HepG2 (cell line): Measurements from ENCODE around the gene ATP12A. TPM values are rescaled to one million over a fixed set of nuclear protein-coding genes. Genes with fewer than 3 reads are reported as not detected.

Experiments
- ATAC-seq: fragments of 200-7000 bp; cut with Tn5 transposase; 3 replicates; pipeline ENCODE4 v1.9.1; 2020; ENCODE audit warnings: mild to moderate bottlenecking, moderate library complexity
- BruUV-seq: library from RNA; stranded (reverse); fragments of 400-500 nt; replicated peaks from 2 replicates; lab custom pipeline; 2021; lab: Mats Ljungman, UMichigan
- CTCF ChIA-PET: fragments of 300-600 bp; formaldehyde crosslinking; extraction: SDS; loops from one replicate; lab custom pipeline; 2021; ENCODE audit warnings: low total read pairs, inconsistent platforms, low intra/inter-chr PET ratio; lab: Yijun Ruan, JAX
- POLR2A ChIA-PET: fragments of 350-600 bp; sonication (Branson Sonifier 250); formaldehyde crosslinking; loops from one replicate; lab custom pipeline; 2020; ENCODE audit warnings: antibody characterized with exemption, inconsistent platforms; lab: Yijun Ruan, JAX
- DNase-seq: peaks from one replicate; pipeline ENCODE4 v3.0.0-alpha.2; 2015; ENCODE audit warnings: low spot score
- FAIRE-seq: peaks from 3 replicates; lab custom pipeline; 2011; peaks lifted over from hg19 to GRCh38; lab: Jason Lieb, UNC
- H2AFZ ChIP-seq: one replicate; pipeline ENCODE4 v1.6.1; 2011; ENCODE audit warnings: low read length, inconsistent platforms
- H3K27ac ChIP-seq: fragments of 300-600 bp; 3 replicates; pipeline ENCODE4 v1.8.0; 2011; ENCODE audit warnings: mixed run types, mild to moderate bottlenecking, mixed read lengths, low read length, inconsistent platforms; ENCODE audit not compliant: insufficient read depth; ENCODE audit errors: extremely low read length
- H3K27me3 ChIP-seq, 2 experiments: fragments of 200-600 bp in 1 of 2; 2 replicates in 1 of 2; 3 replicates in 1 of 2; pipeline versions ENCODE4 v1.6.0 to v1.8.0; 2011; ENCODE audit warnings: low read length in 2 of 2, mild to moderate bottlenecking in 2 of 2, moderate library complexity in 2 of 2, inconsistent platforms in 1 of 2; ENCODE audit not compliant: insufficient read depth in 2 of 2, control insufficient read depth in 1 of 2
- H3K36me3 ChIP-seq, 2 experiments: fragments of 200-600 bp in 1 of 2; replicated peaks in 1 of 2; 2 replicates in 1 of 2; 3 replicates in 1 of 2; pipeline versions ENCODE4 v1.5.1 to v1.8.0; 2011; ENCODE audit warnings: low read length in 2 of 2, inconsistent platforms in 1 of 2; ENCODE audit not compliant: insufficient read depth in 2 of 2, control insufficient read depth in 1 of 2
- H3K4me1 ChIP-seq: 2 replicates; pipeline ENCODE4 v1.5.1; 2012; ENCODE audit warnings: low read length, inconsistent platforms; ENCODE audit not compliant: insufficient read depth
- H3K4me2 ChIP-seq: 2 replicates; pipeline ENCODE4 v1.6.0; 2011; ENCODE audit warnings: low read depth, low read length, inconsistent platforms
- H3K4me3 ChIP-seq, 3 experiments: fragments of 200-600 bp in 1 of 3; sonication (generic), shearing (Covaris generic) in 1 of 3; replicated peaks in 1 of 3; 2 replicates each; pipeline ENCODE4 v1.5.1; 2011 to 2016; ENCODE audit warnings: low read length in 3 of 3, inconsistent platforms in 2 of 3, low read depth in 2 of 3, mild to moderate bottlenecking in 2 of 3, control low read depth in 1 of 3, mixed read lengths in 1 of 3; ENCODE audit not compliant: insufficient read depth in 1 of 3
- H3K79me2 ChIP-seq: one replicate; pipeline ENCODE4 v1.6.1; 2011; ENCODE audit warnings: low read length, inconsistent platforms; ENCODE audit not compliant: insufficient read depth
- H3K9ac ChIP-seq: 2 replicates; pipeline ENCODE4 v1.6.0; 2011; ENCODE audit warnings: mild to moderate bottlenecking, low read depth, low read length, inconsistent platforms; ENCODE audit not compliant: insufficient read depth
- H3K9me3 ChIP-seq: 2 replicates; pipeline ENCODE4 v1.5.1; 2012; ENCODE audit warnings: mild to moderate bottlenecking, low read length
- H4K20me1 ChIP-seq: 2 replicates; pipeline ENCODE4 v1.6.0; 2011; ENCODE audit warnings: inconsistent platforms, mild to moderate bottlenecking, low read length, moderate library complexity; ENCODE audit not compliant: insufficient read depth
- DMTF1 ChIP-seq: sonication (generic); formaldehyde crosslinking; IDR thresholded peaks from 2 replicates; pipeline ENCODE4 v1.4.0; 2020; ENCODE audit warnings: mild to moderate bottlenecking, missing genetic modification reagents
- NFYC ChIP-seq: IDR thresholded peaks from 2 replicates; pipeline ENCODE4 v1.6.1; 2016; ENCODE audit warnings: missing genetic modification reagents, missing compliant biosample characterization
- POLR2A ChIP-seq, 2 experiments: IDR thresholded peaks; 2 replicates each; pipeline ENCODE4 v1.6.1; 2011; ENCODE audit warnings: low read depth in 2 of 2, low read length in 2 of 2, mild to moderate bottlenecking in 1 of 2, moderate library complexity in 1 of 2; ENCODE audit not compliant: insufficient read depth in 1 of 2
- ZKSCAN8 ChIP-seq: IDR thresholded peaks from 2 replicates; pipeline ENCODE4 v1.6.1; 2016; ENCODE audit warnings: borderline replicate concordance, missing genetic modification reagents, missing compliant biosample characterization
- WGBS: methylation state at CpG from one replicate; pipeline ENCODE4 v1.1.6; 2017; ENCODE audit warnings: low lambda C conversion rate; 5-methylcytosine and 5-hydroxymethylcytosine counted together
- in situ Hi-C: cut with HindIII; loops from 2 replicates; pipeline ENCODE4 v1.10.0; 2017; ENCODE audit warnings: low pct_unique_long_range_greater_than_20kb; ENCODE audit not compliant: extremely low pct_ligation_motif_present
- intact Hi-C: fragments of 100-400 bp; cut with micrococcal nuclease; formaldehyde crosslinking; loops from one replicate; pipeline ENCODE4 v1.10.0; 2022; ENCODE audit not compliant: unreplicated experiment
- polyA plus RNA-seq, 8 experiments: library from polyadenylated mRNA; depleted of rRNA in 3 of 8; stranded (reverse) in 7 of 8; unstranded in 1 of 8; fragments of >200 nt; fragmentation: Illumina TruSeq in 4 of 8; extraction: Trizol in 4 of 8; gene quantifications; 2 replicates each; pipeline versions ENCODE4 v1.2.1 to v1.2.3, GENCODE V29; 2011 to 2016; ENCODE audit warnings: low read depth in 4 of 8, missing spikeins in 1 of 8, mixed read lengths in 1 of 8; ENCODE audit not compliant: insufficient read depth in 1 of 8
- total RNA-seq, 5 experiments: library from RNA; depleted of rRNA; stranded (reverse); fragments of >200 nt; fragmentation: Illumina TruSeq; extraction: Trizol; gene quantifications; 2 replicates each; pipeline ENCODE4 v1.2.3, GENCODE V29; 2016; ENCODE audit warnings: low read depth in 1 of 5

The ATP12A gene
- total and polyA plus RNA-seq, 2 of the 13 experiments (the other 11 are each of a cell fraction or from before 2014, with no cell fraction given) = not detected

GRCh38 chr13:24650161-24650560 lies 30.0 kb upstream of the ATP12A start:
- intact Hi-C loops = no loop called here
- Histone ChIP-seq H3K27me3 (no peaks in the 10 kb centered on the region; a peak in 1 of 5 replicates), H3K4me1 (no peaks in the 10 kb centered on the region), H3K79me2 (no peaks in the 10 kb centered on the region), H4K20me1 (no peaks in the 10 kb centered on the region), H3K27ac (no peak overlapping the region), H3K4me2 (no peak overlapping the region), H3K9me3 (no peaks in the 10 kb centered on the region), H3K36me3 (no peaks in the 10 kb centered on the region), H2AFZ (no peak overlapping the region), H3K9ac (no peak overlapping the region), H3K4me3 (no peak overlapping the region)
- FAIRE-seq (no peak), ATAC-seq (no peak), DNase-seq (no peak)
- ChIA-PET CTCF (no interaction called here), POLR2A (no interaction called here)
- no TSS peak for BruUV-seq
- WGBS = 9% methylated on average over 3 of the region's 3 CpGs
- no peak for TF ChIP-seq DMTF1 (CRISPR knock-in tag)
- in situ Hi-C loops = no loop called here

GRCh38 chr13:24651718-24652345 lies 28.4 kb upstream of the ATP12A start:
- in situ Hi-C loops = no loop called here
- Histone ChIP-seq H3K79me2 (no peaks in the 10 kb centered on the region), H3K4me2 (no peak overlapping the region), H3K27ac (no peak overlapping the region), H2AFZ (no peak overlapping the region), H3K27me3 (no peaks in the 10 kb centered on the region; a peak in 1 of 5 replicates), H3K36me3 (no peaks in the 10 kb centered on the region), H3K4me3 (no peak overlapping the region), H3K9ac (no peak overlapping the region), H4K20me1 (no peaks in the 10 kb centered on the region), H3K9me3 (no peaks in the 10 kb centered on the region), H3K4me1 (no peaks in the 10 kb centered on the region)
- CTCF ChIA-PET = no interaction called here
- 22% methylated on average over 7 of the region's 7 CpGs for WGBS
- no peak for DNase-seq
- intact Hi-C loops = no loop called here
- TF ChIP-seq POLR2A (IDR thresholded peaks at IDR 0.05; ENCODE audit: insufficient read depth in 1 of 2, low read depth in 2 of 2, low read length in 2 of 2) (no peak), NFYC (no peak), ZKSCAN8 (CRISPR knock-in tag) (no peak)
- POLR2A ChIA-PET = no interaction called here
- no peak for FAIRE-seq
- BruUV-seq = no TSS peak
- ATAC-seq = no peak
